Neuronal stem cell (in vitro differentiated cells): ENCODE data around the gene TADA2B.

Source experiments
- DNase-seq: peaks from one replicate; pipeline ENCODE4 v3.0.0-alpha.2; 2013; ENCODE audit warnings: low spot score
- H2AFZ ChIP-seq: one replicate; pipeline ENCODE4 v1.6.1; 2013; ENCODE audit warnings: mild to moderate bottlenecking, low read length, inconsistent platforms
- H2AK5ac ChIP-seq: 2 replicates; pipeline ENCODE4 v1.6.1; 2013; ENCODE audit warnings: low read depth, mild to moderate bottlenecking, inconsistent platforms, low read length, moderate library complexity, mixed read lengths
- H2BK120ac ChIP-seq: 2 replicates; pipeline ENCODE4 v1.6.1; 2013; ENCODE audit warnings: low read depth, mild to moderate bottlenecking, inconsistent platforms, low read length, moderate library complexity, mixed read lengths
- H2BK12ac ChIP-seq: one replicate; pipeline ENCODE4 v1.6.1; 2013; ENCODE audit warnings: low read length, inconsistent platforms
- H2BK15ac ChIP-seq: 2 replicates; pipeline ENCODE4 v1.6.1; 2013; ENCODE audit warnings: mild to moderate bottlenecking, low read length, inconsistent platforms, mixed read lengths
- H2BK5ac ChIP-seq: one replicate; pipeline ENCODE4 v1.6.1; 2013; ENCODE audit warnings: inconsistent platforms, mild to moderate bottlenecking, low read length, moderate library complexity
- H3K14ac ChIP-seq: one replicate; pipeline ENCODE4 v1.6.1; 2013; ENCODE audit warnings: low read length, inconsistent platforms
- H3K18ac ChIP-seq: 2 replicates; pipeline ENCODE4 v1.6.1; 2013; ENCODE audit warnings: low read length, inconsistent platforms
- H3K23ac ChIP-seq: 2 replicates; pipeline ENCODE4 v1.6.1; 2013; ENCODE audit warnings: low read depth, mild to moderate bottlenecking, mixed read lengths, low read length, inconsistent platforms; ENCODE audit not compliant: poor library complexity
- H3K27ac ChIP-seq: replicated peaks from 3 replicates; pipeline ENCODE4 v1.5.1; 2013; ENCODE audit warnings: low read length, inconsistent platforms
- H3K27me3 ChIP-seq, 3 experiments: 2 replicates each; pipeline ENCODE4 v1.6.1; 2013; ENCODE audit warnings: low read length in 3 of 3, mild to moderate bottlenecking in 2 of 3, inconsistent platforms in 1 of 3, low read depth in 1 of 3, mixed read lengths in 1 of 3, moderate library complexity in 1 of 3; ENCODE audit not compliant: control insufficient read depth in 3 of 3, insufficient read depth in 3 of 3
- H3K36me3 ChIP-seq, 2 donors: replicated peaks in 1 of 2; 2 replicates each; pipeline ENCODE4 v1.6.1; 2013; ENCODE audit warnings: low read length in 2 of 2; ENCODE audit not compliant: control insufficient read depth in 2 of 2, insufficient read depth in 2 of 2
- H3K4ac ChIP-seq: 2 replicates; pipeline ENCODE4 v1.6.1; 2013; ENCODE audit warnings: inconsistent platforms, mild to moderate bottlenecking, low read length, moderate library complexity
- H3K4me1 ChIP-seq, 2 donors: 1 replicate in 1 of 2; 2 replicates in 1 of 2; pipeline ENCODE4 v1.6.1; 2013; ENCODE audit warnings: low read length in 2 of 2, low read depth in 1 of 2; ENCODE audit not compliant: control insufficient read depth in 2 of 2, insufficient read depth in 1 of 2
- H3K4me2 ChIP-seq: one replicate; pipeline ENCODE4 v1.6.1; 2013; ENCODE audit warnings: mild to moderate bottlenecking, low read length, inconsistent platforms; ENCODE audit not compliant: insufficient read depth, poor library complexity, severe bottlenecking
- H3K4me3 ChIP-seq, 2 donors: 2 replicates each; pipeline ENCODE4 v1.5.1; 2013; ENCODE audit warnings: low read length in 2 of 2, mild to moderate bottlenecking in 2 of 2, inconsistent platforms in 1 of 2, moderate library complexity in 1 of 2
- H3K79me1 ChIP-seq: one replicate; pipeline ENCODE4 v1.6.1; 2013; ENCODE audit warnings: low read depth, mild to moderate bottlenecking, inconsistent platforms, low read length, moderate library complexity
- H3K9ac ChIP-seq: one replicate; pipeline ENCODE4 v1.6.1; 2013; ENCODE audit warnings: mild to moderate bottlenecking, low read depth, low read length, inconsistent platforms; ENCODE audit not compliant: poor library complexity
- H3K9me3 ChIP-seq, 2 donors: replicated peaks in 1 of 2; 2 replicates each; pipeline versions ENCODE3 to v1.6.1; 2013; ENCODE audit warnings: low read length in 2 of 2, mild to moderate bottlenecking in 2 of 2, inconsistent platforms in 1 of 2, low read depth in 1 of 2, mixed read lengths in 1 of 2, moderate library complexity in 1 of 2; ENCODE audit not compliant: control insufficient read depth in 2 of 2, insufficient read depth in 1 of 2
- H4K8ac ChIP-seq: one replicate; pipeline ENCODE4 v1.6.1; 2013; ENCODE audit warnings: low read depth, mild to moderate bottlenecking, inconsistent platforms, low read length, moderate library complexity
- H4K91ac ChIP-seq: one replicate; pipeline ENCODE4 v1.6.1; 2013; ENCODE audit warnings: low read length, low read depth, mild to moderate bottlenecking, inconsistent platforms; ENCODE audit not compliant: poor library complexity
- WGBS, 2 donors: extraction: QIAGEN DNeasy Blood & Tissue Kit; methylation state at CpG; one replicate each; pipeline ENCODE4 v1.1.7; 2013; ENCODE audit warnings: missing lambda C conversion rate in 2 of 2, mixed read lengths in 1 of 2; ENCODE audit not compliant: insufficient read length in 2 of 2, insufficient replicate concordance in 1 of 2; ENCODE audit errors: extremely low coverage in 2 of 2; 5-methylcytosine and 5-hydroxymethylcytosine counted together

Gene TADA2B

DNA sequence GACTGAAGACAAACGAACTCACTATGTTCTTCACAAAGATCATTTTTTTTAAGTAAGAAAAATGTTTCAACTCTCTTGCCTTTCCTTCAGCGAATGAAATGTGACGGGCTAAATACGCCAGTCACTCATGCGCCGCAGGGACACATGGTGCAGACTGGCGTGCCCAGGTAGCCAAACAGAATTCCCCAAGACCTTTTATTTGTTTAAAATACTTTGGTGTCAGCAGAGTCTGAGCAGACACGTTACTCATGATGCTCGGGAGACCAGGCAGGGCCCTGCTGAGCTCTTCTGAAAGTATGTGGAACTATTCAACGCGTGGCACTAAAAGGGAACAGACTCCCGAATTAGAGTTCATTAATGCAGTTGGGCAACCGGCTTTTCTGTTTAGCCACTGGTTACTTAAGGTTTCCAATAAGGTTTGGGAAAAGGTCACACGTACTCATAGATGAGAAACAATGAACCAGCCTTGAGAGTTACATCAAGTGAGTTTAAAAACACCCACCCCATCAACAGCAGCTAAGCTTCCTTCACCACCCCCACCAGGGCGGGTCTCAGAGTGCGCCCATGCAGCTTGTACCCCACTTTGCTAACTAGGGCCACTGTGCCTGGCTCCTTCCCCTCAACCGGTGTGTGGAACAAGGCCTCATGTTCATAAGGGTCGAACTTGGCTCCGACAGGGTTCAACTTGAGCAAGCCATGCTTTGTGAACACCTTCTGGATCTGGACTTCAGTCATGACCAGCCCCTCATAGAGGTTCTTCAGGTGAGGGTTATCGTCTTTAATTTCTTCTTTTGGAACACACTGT, 17.4 kb downstream of the TADA2B start:
- H3K4me2 ChIP-seq, result no peak overlapping the region
- H3K14ac ChIP-seq, result no peak overlapping the region
- no peak overlapping the region for H4K91ac ChIP-seq
- no peak for DNase-seq
- no peak overlapping the region for H3K4me3 ChIP-seq
- H2BK12ac ChIP-seq, result no peak overlapping the region
- H4K8ac ChIP-seq, result no peak overlapping the region
- H3K23ac ChIP-seq, result no peak overlapping the region
- no peak overlapping the region for H2BK5ac ChIP-seq
- H3K36me3 ChIP-seq, result peaks cover 29 to 93% of the 10 kb centered on the region in 2 donors
- WGBS, 2 donors, result no CpG with 5 or more reads among the region's 20 CpGs
- H3K9ac ChIP-seq, result no peak overlapping the region
- no peak overlapping the region for H2BK15ac ChIP-seq
- H2AFZ ChIP-seq, result no peak overlapping the region
- H2BK120ac ChIP-seq, result no peak overlapping the region
- no peaks in the 10 kb centered on the region for H3K9me3 ChIP-seq
- no peaks in the 10 kb centered on the region for H3K4me1 ChIP-seq
- no peaks in the 10 kb centered on the region for H3K79me1 ChIP-seq
- no peak overlapping the region for H3K27ac ChIP-seq
- no peak overlapping the region for H3K18ac ChIP-seq
- no peak overlapping the region for H3K4ac ChIP-seq
- no peaks in the 10 kb centered on the region for H3K27me3 ChIP-seq
- H2AK5ac ChIP-seq, result no peak overlapping the region

DNA sequence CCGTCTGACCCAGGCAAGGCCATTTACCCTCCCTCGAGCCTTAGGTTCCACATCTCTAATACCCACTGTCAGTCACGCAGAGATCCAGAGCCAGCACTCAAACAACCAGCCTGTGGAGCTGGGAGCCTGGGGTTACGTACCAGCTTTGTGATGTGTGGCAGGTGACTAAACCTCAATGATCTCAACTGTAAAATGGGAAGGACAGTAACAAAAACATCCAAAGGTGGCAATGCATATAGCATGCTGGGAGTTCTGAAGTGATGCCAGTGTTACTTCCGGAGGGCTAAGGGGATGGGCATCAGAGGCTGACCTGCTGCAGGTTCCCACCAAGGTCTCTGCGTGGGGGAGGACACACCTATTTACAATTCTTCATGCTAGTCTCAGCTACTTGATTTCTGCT, 18.6 kb downstream of the TADA2B start:
- Histone ChIP-seq H3K4ac (no peak overlapping the region), H3K27me3 (no peaks in the 10 kb centered on the region)

DNA sequence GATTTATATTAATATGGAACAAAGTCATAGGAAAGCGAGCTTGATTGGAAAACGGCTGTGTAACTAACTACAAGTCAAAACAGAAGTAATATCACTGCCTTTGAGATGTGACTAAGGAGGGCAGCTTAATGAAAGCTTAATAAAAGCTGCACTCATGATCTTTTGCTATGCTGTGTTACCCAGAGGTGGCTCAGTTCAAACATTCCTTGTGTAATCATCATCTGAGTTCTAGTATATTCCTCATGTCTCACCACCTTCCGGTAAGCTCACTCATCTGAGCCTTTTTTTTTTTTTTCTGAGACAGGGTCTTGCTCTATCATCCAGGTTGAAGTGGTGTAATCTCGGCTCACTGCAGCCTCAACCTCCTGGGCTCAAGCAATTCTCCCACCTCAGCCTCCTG, 19.6 kb downstream of the TADA2B start:
- Histone ChIP-seq H3K14ac (no peak overlapping the region), H3K36me3 (peaks cover 22 to 77% of the 10 kb centered on the region in 2 donors), H3K4me2 (no peak overlapping the region), H4K8ac (no peak overlapping the region), H2BK5ac (no peak overlapping the region), H3K18ac (no peak overlapping the region), H3K4me3 (no peak overlapping the region), H2BK12ac (no peak overlapping the region), H3K9me3 (no peaks in the 10 kb centered on the region), H2BK15ac (no peak overlapping the region), H2BK120ac (no peak overlapping the region), H3K23ac (no peak overlapping the region), H3K27me3 (no peaks in the 10 kb centered on the region), H3K79me1 (peaks cover 7% of the 10 kb centered on the region), H3K9ac (no peak overlapping the region), H2AK5ac (no peak overlapping the region), H3K4me1 (peaks cover 3 to 5% of the 10 kb centered on the region in 2 donors), H4K91ac (no peak overlapping the region), H3K4ac (no peak overlapping the region), H3K27ac (no peak overlapping the region), H2AFZ (no peak overlapping the region)
- no peak for DNase-seq
- no CpG with 5 or more reads among the region's 4 CpGs for WGBS, 2 donors

More for the DNA sequence above, 18.6 kb downstream of the TADA2B start:
- no peak overlapping the region for H3K14ac ChIP-seq
- no peak overlapping the region for H2BK15ac ChIP-seq
- peaks cover 2 to 3% of the 10 kb centered on the region in 2 donors for H3K4me1 ChIP-seq
- peaks cover 22 to 84% of the 10 kb centered on the region in 2 donors for H3K36me3 ChIP-seq
- H3K27ac ChIP-seq, result no peak overlapping the region
- no CpG with 5 or more reads among the region's 6 CpGs for WGBS, 2 donors
- H2BK120ac ChIP-seq, result no peak overlapping the region
- no peak overlapping the region for H3K4me3 ChIP-seq
- H4K91ac ChIP-seq, result no peak overlapping the region
- no peak overlapping the region for H2BK5ac ChIP-seq
- H3K9ac ChIP-seq, result no peak overlapping the region
- H3K4me2 ChIP-seq, result no peak overlapping the region
- H3K18ac ChIP-seq, result no peak overlapping the region
- no peak overlapping the region for H2AFZ ChIP-seq
- H3K23ac ChIP-seq, result no peak overlapping the region
- H2AK5ac ChIP-seq, result no peak overlapping the region
- no peak overlapping the region for H2BK12ac ChIP-seq
- H4K8ac ChIP-seq, result no peak overlapping the region
- no peak for DNase-seq
- peaks cover 2% of the 10 kb centered on the region for H3K79me1 ChIP-seq
- H3K9me3 ChIP-seq, result no peaks in the 10 kb centered on the region

DNA sequence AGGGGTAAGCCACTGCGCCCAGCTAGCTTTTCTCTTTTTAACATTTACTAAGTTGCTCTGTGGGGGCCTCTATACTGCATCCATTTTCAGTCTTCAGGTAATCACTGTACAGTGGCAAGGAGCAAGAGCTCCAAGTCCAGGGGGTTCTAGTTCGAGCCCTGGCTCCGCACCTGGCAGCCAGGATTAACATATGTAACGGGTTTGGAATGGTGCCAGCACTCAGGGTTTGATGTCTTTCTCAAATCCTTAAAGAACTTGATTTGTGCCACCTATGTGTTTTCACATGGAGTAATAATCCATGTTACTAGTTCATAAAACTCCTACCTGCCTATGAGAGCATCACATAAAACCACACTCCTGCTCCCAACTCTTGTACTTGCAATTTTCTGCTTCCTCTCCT, 20.2 kb downstream of the TADA2B start:
- H2AK5ac ChIP-seq, result no peak overlapping the region
- no peak overlapping the region for H3K4me2 ChIP-seq
- H3K9me3 ChIP-seq, result no peaks in the 10 kb centered on the region
- H3K4ac ChIP-seq, result no peak overlapping the region
- no peak overlapping the region for H2BK12ac ChIP-seq
- H3K18ac ChIP-seq, result no peak overlapping the region
- no peak overlapping the region for H3K27ac ChIP-seq
- H4K8ac ChIP-seq, result no peak overlapping the region
- H3K9ac ChIP-seq, result no peak overlapping the region
- no peak overlapping the region for H3K4me3 ChIP-seq
- H3K36me3 ChIP-seq, result peaks cover 22 to 72% of the 10 kb centered on the region in 2 donors
- no peaks in the 10 kb centered on the region for H3K27me3 ChIP-seq
- no peak for DNase-seq
- no CpG with 5 or more reads among the region's 4 CpGs for WGBS, 2 donors
- no peak overlapping the region for H2BK120ac ChIP-seq
- no peak overlapping the region for H2BK15ac ChIP-seq
- H4K91ac ChIP-seq, result no peak overlapping the region
- peaks cover 3 to 5% of the 10 kb centered on the region in 2 donors for H3K4me1 ChIP-seq
- H2BK5ac ChIP-seq, result no peak overlapping the region
- no peak overlapping the region for H2AFZ ChIP-seq
- peaks cover 7% of the 10 kb centered on the region for H3K79me1 ChIP-seq
- H3K14ac ChIP-seq, result no peak overlapping the region
- H3K23ac ChIP-seq, result no peak overlapping the region
